Astrocyte (in vitro differentiated cells and primary cell): Measurements from ENCODE around the gene PEX14. TPM values are rescaled to one million over a fixed set of nuclear protein-coding genes. Genes with fewer than 3 reads are reported as not detected.
A peak's percentile ranks its signal among the peaks of the same experiment; 100 is the strongest.

Source experiments
- DNase-seq: peaks from one replicate; pipeline ENCODE4 v3.0.0-alpha.2; 2010; ENCODE audit warnings: low read depth
- FAIRE-seq: peaks from 2 replicates; lab custom pipeline; 2011; peaks lifted over from hg19 to GRCh38; lab: Jason Lieb, UNC
- H2AFZ ChIP-seq: 2 replicates; pipeline ENCODE4 v1.6.0; 2012; ENCODE audit warnings: low read depth, low read length, inconsistent platforms
- H3K27ac ChIP-seq: 2 replicates; pipeline ENCODE4 v1.5.1; 2011; ENCODE audit warnings: low read depth, low read length, inconsistent platforms
- H3K27me3 ChIP-seq: 2 replicates; pipeline ENCODE4 v1.6.0; 2011; ENCODE audit warnings: low read length, inconsistent platforms; ENCODE audit not compliant: insufficient read depth
- H3K36me3 ChIP-seq: 2 replicates; pipeline ENCODE4 v1.5.1; 2011; ENCODE audit warnings: low read length, inconsistent platforms; ENCODE audit not compliant: insufficient read depth
- H3K4me1 ChIP-seq: 2 replicates; pipeline ENCODE4 v1.5.1; 2011; ENCODE audit warnings: low read length, inconsistent platforms; ENCODE audit not compliant: insufficient read depth
- H3K4me2 ChIP-seq: 2 replicates; pipeline ENCODE4 v1.6.0; 2012; ENCODE audit warnings: low read length, inconsistent platforms
- H3K4me3 ChIP-seq: 2 replicates; pipeline ENCODE4 v1.5.1; 2011; ENCODE audit warnings: low read depth, mild to moderate bottlenecking, low read length, inconsistent platforms; ENCODE audit not compliant: insufficient read depth
- H3K79me2 ChIP-seq: 2 replicates; pipeline ENCODE4 v1.6.0; 2012; ENCODE audit warnings: mild to moderate bottlenecking, low read length, inconsistent platforms; ENCODE audit not compliant: insufficient read depth
- H3K9ac ChIP-seq: 2 replicates; pipeline ENCODE4 v1.6.0; 2012; ENCODE audit warnings: mild to moderate bottlenecking, low read length, inconsistent platforms
- H3K9me3 ChIP-seq: 2 replicates; pipeline ENCODE4 v1.5.1; 2012; ENCODE audit warnings: low read depth, mild to moderate bottlenecking, low read length, inconsistent platforms; ENCODE audit not compliant: insufficient read depth
- H4K20me1 ChIP-seq: 2 replicates; pipeline ENCODE4 v1.6.0; 2012; ENCODE audit warnings: low read length, inconsistent platforms; ENCODE audit not compliant: insufficient read depth
- H3K27ac Mint-ChIP-seq: one replicate; pipeline ENCODE4 v1.8.0; 2021; ENCODE audit warnings: mild to moderate bottlenecking, mixed read lengths; ENCODE audit not compliant: unreplicated experiment
- H3K27me3 Mint-ChIP-seq: one replicate; pipeline ENCODE4 v1.8.0; 2021; ENCODE audit warnings: low read depth, mixed read lengths; ENCODE audit not compliant: unreplicated experiment
- H3K36me3 Mint-ChIP-seq: one replicate; pipeline ENCODE4 v1.8.0; 2021; ENCODE audit warnings: low read depth, mixed read lengths; ENCODE audit not compliant: unreplicated experiment
- H3K4me1 Mint-ChIP-seq: one replicate; pipeline ENCODE4 v1.8.0; 2021; ENCODE audit warnings: low read depth, mixed read lengths; ENCODE audit not compliant: unreplicated experiment
- H3K4me3 Mint-ChIP-seq: one replicate; pipeline ENCODE4 v1.8.0; 2021; ENCODE audit warnings: mild to moderate bottlenecking, moderate library complexity, mixed read lengths; ENCODE audit not compliant: unreplicated experiment
- H3K9me3 Mint-ChIP-seq: one replicate; pipeline ENCODE4 v1.8.0; 2021; ENCODE audit warnings: mild to moderate bottlenecking, mixed read lengths; ENCODE audit not compliant: unreplicated experiment
- EZH2 ChIP-seq: IDR thresholded peaks from 2 replicates; pipeline ENCODE4 v1.6.1; 2012; ENCODE audit warnings: mild to moderate bottlenecking, low read length, inconsistent platforms; ENCODE audit not compliant: insufficient read depth
- total RNA-seq: library from RNA; stranded (reverse); gene quantifications from 2 replicates; pipeline ENCODE4 v1.2.1, GENCODE V29; 2021
- TF ChIP-seq, protein P1 (sequence below): IDR thresholded peaks from 2 replicates; pipeline ENCODE4 v1.5.1; 2011; ENCODE audit warnings: low read depth, mild to moderate bottlenecking, inconsistent platforms, low read length, moderate library complexity; ENCODE audit not compliant: insufficient read depth

The PEX14 gene
- total RNA-seq, 1 donor from 2014 or later, result 23.3 TPM

- Histone ChIP-seq H2AFZ (no peak overlapping the region), H3K27me3 (no peaks in the 10 kb centered on the region), H3K4me1 (peaks cover 14% of the 10 kb centered on the region), H4K20me1 (peaks cover 7% of the 10 kb centered on the region), H3K79me2 (no peaks in the 10 kb centered on the region), H3K36me3 (no peaks in the 10 kb centered on the region), H3K9me3 (no peaks in the 10 kb centered on the region), H3K27ac (no peak overlapping the region), H3K4me2 (no peak overlapping the region), H3K4me3 (no peak overlapping the region), H3K9ac (no peak overlapping the region)
- DNase-seq (no peak), FAIRE-seq (no peak)
- Mint-ChIP-seq H3K4me1 (peaks cover 20% of the 10 kb centered on the region), H3K36me3 (peaks cover 6% of the 10 kb centered on the region), H3K27ac (no peak overlapping the region), H3K9me3 (no peaks in the 10 kb centered on the region), H3K4me3 (no peak overlapping the region), H3K27me3 (no peaks in the 10 kb centered on the region)
- TF ChIP-seq, protein P1, sequence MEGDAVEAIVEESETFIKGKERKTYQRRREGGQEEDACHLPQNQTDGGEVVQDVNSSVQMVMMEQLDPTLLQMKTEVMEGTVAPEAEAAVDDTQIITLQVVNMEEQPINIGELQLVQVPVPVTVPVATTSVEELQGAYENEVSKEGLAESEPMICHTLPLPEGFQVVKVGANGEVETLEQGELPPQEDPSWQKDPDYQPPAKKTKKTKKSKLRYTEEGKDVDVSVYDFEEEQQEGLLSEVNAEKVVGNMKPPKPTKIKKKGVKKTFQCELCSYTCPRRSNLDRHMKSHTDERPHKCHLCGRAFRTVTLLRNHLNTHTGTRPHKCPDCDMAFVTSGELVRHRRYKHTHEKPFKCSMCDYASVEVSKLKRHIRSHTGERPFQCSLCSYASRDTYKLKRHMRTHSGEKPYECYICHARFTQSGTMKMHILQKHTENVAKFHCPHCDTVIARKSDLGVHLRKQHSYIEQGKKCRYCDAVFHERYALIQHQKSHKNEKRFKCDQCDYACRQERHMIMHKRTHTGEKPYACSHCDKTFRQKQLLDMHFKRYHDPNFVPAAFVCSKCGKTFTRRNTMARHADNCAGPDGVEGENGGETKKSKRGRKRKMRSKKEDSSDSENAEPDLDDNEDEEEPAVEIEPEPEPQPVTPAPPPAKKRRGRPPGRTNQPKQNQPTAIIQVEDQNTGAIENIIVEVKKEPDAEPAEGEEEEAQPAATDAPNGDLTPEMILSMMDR, result no peak
Measured at GRCh38 chr1:10598389-10598702, 123.6 kb downstream of the PEX14 start.

- Histone ChIP-seq H3K4me3 (no peak overlapping the region), H3K9me3 (no peaks in the 10 kb centered on the region), H3K4me1 (peaks cover 14% of the 10 kb centered on the region), H2AFZ (no peak overlapping the region), H3K27ac (peak overlapping the region; percentile 79), H4K20me1 (peaks cover 7% of the 10 kb centered on the region), H3K4me2 (peak overlapping the region; percentile 55), H3K27me3 (no peaks in the 10 kb centered on the region), H3K9ac (peak overlapping the region; percentile 57), H3K36me3 (no peaks in the 10 kb centered on the region), H3K79me2 (no peaks in the 10 kb centered on the region)
- H3K4me1 Mint-ChIP-seq, result peaks cover 20% of the 10 kb centered on the region
- FAIRE-seq (no peak), DNase-seq (peak; percentile 91)
- peaks cover 6% of the 10 kb centered on the region for H3K36me3 Mint-ChIP-seq
- H3K9me3 Mint-ChIP-seq, result peaks cover 3% of the 10 kb centered on the region
- no peak overlapping the region for H3K4me3 Mint-ChIP-seq
- no peak for TF ChIP-seq EZH2
- TF ChIP-seq, protein P1, result no peak
- H3K27me3 Mint-ChIP-seq, result no peaks in the 10 kb centered on the region
- H3K27ac Mint-ChIP-seq, result peak overlapping the region; percentile 76
Measured at GRCh38 chr1:10599194-10599861, 124.6 kb downstream of the PEX14 start.

- Histone ChIP-seq H3K9me3 (no peaks in the 10 kb centered on the region), H3K4me3 (no peak overlapping the region), H3K9ac (no peak overlapping the region), H4K20me1 (peaks cover 13% of the 10 kb centered on the region), H3K27ac (no peak overlapping the region), H3K4me2 (no peak overlapping the region), H3K36me3 (no peaks in the 10 kb centered on the region), H3K79me2 (no peaks in the 10 kb centered on the region), H3K27me3 (no peaks in the 10 kb centered on the region), H2AFZ (no peak overlapping the region), H3K4me1 (peaks cover 14% of the 10 kb centered on the region)
- FAIRE-seq (no peak), DNase-seq (no peak)
- H3K4me1 Mint-ChIP-seq, result peaks cover 31% of the 10 kb centered on the region
- H3K27ac Mint-ChIP-seq, result peak overlapping the region; percentile 62
- peaks cover 5% of the 10 kb centered on the region for H3K36me3 Mint-ChIP-seq
- peaks cover 3% of the 10 kb centered on the region for H3K9me3 Mint-ChIP-seq
- TF ChIP-seq, protein P1, result no peak
- TF ChIP-seq EZH2, result no peak
- H3K27me3 Mint-ChIP-seq, result no peaks in the 10 kb centered on the region
- no peak overlapping the region for H3K4me3 Mint-ChIP-seq
Measured at GRCh38 chr1:10601342-10602070, 126.8 kb downstream of the PEX14 start.
